Astrocyte (in vitro differentiated cells and primary cell): ENCODE measurements around the gene MDP1.
"Not testable (repeated sequence)": the region's sequence is repeated elsewhere in the genome, so short reads cannot be mapped to it uniquely, and the experiment has no call there.

ENCODE experiments used
- EZH2 ChIP-seq: IDR thresholded peaks from 2 replicates; pipeline ENCODE4 v1.6.1; 2012; ENCODE audit warnings: mild to moderate bottlenecking, low read length, inconsistent platforms; ENCODE audit not compliant: insufficient read depth
- TF ChIP-seq, protein P1 (sequence below): IDR thresholded peaks from 2 replicates; pipeline ENCODE4 v1.5.1; 2011; ENCODE audit warnings: low read depth, mild to moderate bottlenecking, inconsistent platforms, low read length, moderate library complexity; ENCODE audit not compliant: insufficient read depth

DNA sequence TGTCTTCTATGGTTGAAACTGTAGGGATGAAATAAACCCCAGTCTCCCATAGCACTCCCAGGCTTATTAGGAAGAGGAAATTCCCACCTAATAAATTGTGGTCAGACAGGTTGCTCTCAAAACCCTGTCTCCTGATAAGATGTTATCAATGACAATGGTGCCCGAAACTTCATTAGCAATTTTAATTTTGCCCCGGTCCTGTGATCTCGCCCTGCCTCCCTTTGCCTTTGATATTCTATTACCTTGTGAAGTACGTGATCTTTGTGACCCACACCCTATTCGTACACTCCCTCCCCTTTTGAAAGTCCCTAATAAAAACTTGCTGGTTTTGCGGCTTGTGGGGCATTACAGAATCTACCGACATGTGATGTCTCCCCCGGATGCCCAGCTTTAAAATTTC is 13.3 kb downstream of the MDP1 start:
- TF ChIP-seq, protein P1, sequence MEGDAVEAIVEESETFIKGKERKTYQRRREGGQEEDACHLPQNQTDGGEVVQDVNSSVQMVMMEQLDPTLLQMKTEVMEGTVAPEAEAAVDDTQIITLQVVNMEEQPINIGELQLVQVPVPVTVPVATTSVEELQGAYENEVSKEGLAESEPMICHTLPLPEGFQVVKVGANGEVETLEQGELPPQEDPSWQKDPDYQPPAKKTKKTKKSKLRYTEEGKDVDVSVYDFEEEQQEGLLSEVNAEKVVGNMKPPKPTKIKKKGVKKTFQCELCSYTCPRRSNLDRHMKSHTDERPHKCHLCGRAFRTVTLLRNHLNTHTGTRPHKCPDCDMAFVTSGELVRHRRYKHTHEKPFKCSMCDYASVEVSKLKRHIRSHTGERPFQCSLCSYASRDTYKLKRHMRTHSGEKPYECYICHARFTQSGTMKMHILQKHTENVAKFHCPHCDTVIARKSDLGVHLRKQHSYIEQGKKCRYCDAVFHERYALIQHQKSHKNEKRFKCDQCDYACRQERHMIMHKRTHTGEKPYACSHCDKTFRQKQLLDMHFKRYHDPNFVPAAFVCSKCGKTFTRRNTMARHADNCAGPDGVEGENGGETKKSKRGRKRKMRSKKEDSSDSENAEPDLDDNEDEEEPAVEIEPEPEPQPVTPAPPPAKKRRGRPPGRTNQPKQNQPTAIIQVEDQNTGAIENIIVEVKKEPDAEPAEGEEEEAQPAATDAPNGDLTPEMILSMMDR: not testable (repeated sequence)
- not testable (repeated sequence) for TF ChIP-seq EZH2
